KMS-11 (cell line): ENCODE data around the gene ESYT1.
A peak's percentile ranks its signal among the peaks of the same experiment; 100 is the strongest.

Experiments
- H2AFZ ChIP-seq: fragments of 200-600 bp; sonication (generic); 2 replicates; pipeline ENCODE4 v1.6.1; 2016; ENCODE audit warnings: antibody characterized with exemption, mixed run types, low read depth
- H3K27ac ChIP-seq: fragments of 200-600 bp; sonication (generic); 2 replicates; pipeline ENCODE4 v1.6.1; 2016; ENCODE audit warnings: mild to moderate bottlenecking, mixed run types
- H3K27me3 ChIP-seq: fragments of 200-600 bp; sonication (generic); 2 replicates; pipeline ENCODE4 v1.6.1; 2017; ENCODE audit warnings: mild to moderate bottlenecking, low read depth, mixed run types, moderate library complexity; ENCODE audit not compliant: insufficient read depth
- H3K36me3 ChIP-seq: fragments of 200-600 bp; sonication (generic); 2 replicates; pipeline ENCODE4 v1.6.1; 2017; ENCODE audit warnings: mild to moderate bottlenecking, mixed run types; ENCODE audit not compliant: insufficient read depth
- H3K4me1 ChIP-seq: fragments of 200-600 bp; sonication (generic); 2 replicates; pipeline ENCODE4 v1.6.1; 2016; ENCODE audit warnings: mild to moderate bottlenecking, low read depth, mixed run types; ENCODE audit not compliant: poor library complexity, severe bottlenecking
- H3K4me2 ChIP-seq: fragments of 200-600 bp; sonication (generic); 2 replicates; pipeline ENCODE4 v1.7.0; 2016; ENCODE audit warnings: mild to moderate bottlenecking, mixed run types
- H3K4me3 ChIP-seq: fragments of 200-600 bp; sonication (generic); IDR thresholded peaks from 2 replicates; pipeline ENCODE4 v1.6.1; 2017; ENCODE audit warnings: low read depth, low read length, mixed read lengths; ENCODE audit not compliant: insufficient read depth
- H3K79me2 ChIP-seq: fragments of 200-600 bp; sonication (generic); 2 replicates; pipeline ENCODE4 v1.6.1; 2016; ENCODE audit warnings: low read depth, mixed run types; ENCODE audit not compliant: insufficient read depth
- H3K9ac ChIP-seq: fragments of 200-600 bp; sonication (generic); 2 replicates; pipeline ENCODE4 v1.6.1; 2016; ENCODE audit warnings: mild to moderate bottlenecking, mixed run types
- H4K20me1 ChIP-seq: fragments of 200-600 bp; sonication (generic); 2 replicates; pipeline ENCODE4 v1.6.1; 2016; ENCODE audit warnings: mild to moderate bottlenecking, mixed run types; ENCODE audit not compliant: insufficient read depth
- TF ChIP-seq, protein P1 (sequence below): fragments of 200-600 bp; sonication (generic); conservative IDR thresholded peaks from 2 replicates; pipeline ENCODE4 v1.6.1; 2017; ENCODE audit warnings: low read depth, mild to moderate bottlenecking, antibody characterized with exemption, low read length, moderate library complexity, mixed read lengths

Gene ESYT1

DNA sequence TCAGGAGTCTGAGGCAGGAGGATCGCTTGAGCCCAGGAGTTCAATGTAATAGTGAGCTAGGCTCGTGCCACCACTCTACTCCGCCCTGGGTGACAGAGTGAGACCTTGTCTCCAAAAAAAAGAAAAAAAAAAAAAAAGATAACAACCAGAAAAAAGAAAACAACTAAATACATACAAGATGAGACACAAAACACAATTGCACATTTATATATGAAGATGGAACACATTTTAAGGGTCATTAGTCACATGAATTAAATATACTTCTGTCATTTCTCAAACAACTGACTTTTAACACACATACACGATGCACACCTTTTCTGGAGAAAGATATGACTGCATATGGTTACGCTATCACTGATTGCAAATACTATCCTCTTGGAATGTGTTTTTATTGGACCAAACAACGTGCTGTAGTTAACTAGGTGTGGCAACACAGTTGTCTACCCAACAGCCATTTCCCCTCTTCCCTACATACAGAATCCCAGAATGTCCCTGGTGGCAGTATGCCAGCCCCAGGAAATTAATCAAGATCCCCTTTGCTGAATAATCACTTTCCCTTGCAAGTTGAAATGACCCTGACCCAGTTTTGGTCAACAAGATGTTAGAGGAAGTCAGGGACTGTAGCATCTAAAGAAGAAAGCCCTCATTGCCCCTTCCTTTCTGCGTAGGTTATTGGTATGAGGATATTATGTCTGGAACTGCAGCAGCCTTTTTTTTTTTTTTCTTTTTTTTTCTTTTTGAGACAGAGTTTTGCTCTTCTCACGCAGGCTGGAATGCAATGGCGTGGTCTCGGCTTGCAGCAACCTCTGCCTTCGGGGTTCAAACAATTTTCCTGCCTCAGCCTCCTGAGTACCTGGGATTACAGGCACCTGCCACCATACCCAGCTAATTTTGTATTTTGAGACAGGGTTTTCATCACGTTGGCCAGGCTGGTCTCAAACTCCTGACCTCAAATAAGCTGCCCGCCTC lies 18.7 kb downstream of the ESYT1 start:
- Histone ChIP-seq H3K4me3 (no peak overlapping the region), H3K4me2 (no peak overlapping the region), H3K79me2 (no peaks in the 10 kb centered on the region), H4K20me1 (no peaks in the 10 kb centered on the region), H3K27ac (no peak overlapping the region), H2AFZ (no peak overlapping the region), H3K4me1 (peaks cover 17% of the 10 kb centered on the region), H3K9ac (no peak overlapping the region), H3K27me3 (no peaks in the 10 kb centered on the region), H3K36me3 (no peaks in the 10 kb centered on the region)
- TF ChIP-seq, protein P1, sequence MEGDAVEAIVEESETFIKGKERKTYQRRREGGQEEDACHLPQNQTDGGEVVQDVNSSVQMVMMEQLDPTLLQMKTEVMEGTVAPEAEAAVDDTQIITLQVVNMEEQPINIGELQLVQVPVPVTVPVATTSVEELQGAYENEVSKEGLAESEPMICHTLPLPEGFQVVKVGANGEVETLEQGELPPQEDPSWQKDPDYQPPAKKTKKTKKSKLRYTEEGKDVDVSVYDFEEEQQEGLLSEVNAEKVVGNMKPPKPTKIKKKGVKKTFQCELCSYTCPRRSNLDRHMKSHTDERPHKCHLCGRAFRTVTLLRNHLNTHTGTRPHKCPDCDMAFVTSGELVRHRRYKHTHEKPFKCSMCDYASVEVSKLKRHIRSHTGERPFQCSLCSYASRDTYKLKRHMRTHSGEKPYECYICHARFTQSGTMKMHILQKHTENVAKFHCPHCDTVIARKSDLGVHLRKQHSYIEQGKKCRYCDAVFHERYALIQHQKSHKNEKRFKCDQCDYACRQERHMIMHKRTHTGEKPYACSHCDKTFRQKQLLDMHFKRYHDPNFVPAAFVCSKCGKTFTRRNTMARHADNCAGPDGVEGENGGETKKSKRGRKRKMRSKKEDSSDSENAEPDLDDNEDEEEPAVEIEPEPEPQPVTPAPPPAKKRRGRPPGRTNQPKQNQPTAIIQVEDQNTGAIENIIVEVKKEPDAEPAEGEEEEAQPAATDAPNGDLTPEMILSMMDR, result no peak

DNA sequence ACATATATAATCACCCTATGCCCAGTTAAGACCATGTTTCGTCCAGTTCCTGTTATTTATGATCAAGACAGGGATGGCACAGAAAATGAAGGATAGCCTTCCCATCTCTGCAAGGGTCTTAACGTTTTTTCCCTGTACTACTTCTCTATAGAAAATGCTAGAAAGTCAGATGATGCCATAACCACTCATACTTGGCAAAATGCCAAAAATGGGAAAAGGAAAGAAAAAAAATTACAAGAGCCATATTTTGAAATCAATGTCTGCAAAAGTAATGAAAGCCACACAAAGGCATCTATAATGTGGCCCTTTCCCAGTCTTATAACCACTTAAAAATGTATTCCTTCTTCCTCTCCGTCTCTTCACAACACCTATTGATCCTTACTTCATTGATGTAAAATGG lies 22.5 kb downstream of the ESYT1 start:
- H3K4me1 ChIP-seq, result peaks cover 37% of the 10 kb centered on the region
- no peaks in the 10 kb centered on the region for H3K27me3 ChIP-seq
- no peaks in the 10 kb centered on the region for H4K20me1 ChIP-seq
- H3K79me2 ChIP-seq, result no peaks in the 10 kb centered on the region
- H3K4me3 ChIP-seq, result no peak overlapping the region
- H3K4me2 ChIP-seq, result peak overlapping the region; percentile 52
- peak overlapping the region; percentile 89; the same call in 1 of the 2 replicates for H3K27ac ChIP-seq
- TF ChIP-seq, protein P1, result no peak
- no peaks in the 10 kb centered on the region for H3K36me3 ChIP-seq
- no peak overlapping the region for H3K9ac ChIP-seq
- H2AFZ ChIP-seq, result no peak overlapping the region

DNA sequence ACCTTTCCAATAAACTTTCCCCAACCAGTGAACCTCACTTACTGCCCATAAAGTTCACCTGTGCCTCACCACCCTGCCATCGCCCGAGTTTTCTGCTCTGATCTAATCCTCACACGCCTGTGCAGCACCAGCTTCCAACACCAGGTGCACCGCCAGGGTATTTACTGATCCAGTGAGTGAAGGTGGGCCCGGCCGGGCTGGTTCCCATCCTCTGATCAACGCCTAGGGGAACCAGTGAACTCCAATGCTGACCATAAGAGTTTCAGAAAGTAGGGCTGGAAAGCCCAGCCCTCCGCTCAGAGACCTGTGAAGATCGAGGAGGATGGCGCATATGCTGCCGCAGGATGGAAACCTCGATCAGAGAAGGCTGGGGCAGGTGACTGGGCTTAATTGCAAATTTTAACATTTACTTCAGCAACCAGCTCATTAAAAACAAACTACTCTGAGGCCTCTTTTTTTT lies 23.6 kb downstream of the ESYT1 start:
- H3K27ac ChIP-seq, result peak overlapping the region; percentile 89
- H3K4me2 ChIP-seq, result peak overlapping the region; percentile 52
- H3K4me3 ChIP-seq, result peak overlapping the region; percentile 73
- no peaks in the 10 kb centered on the region for H3K79me2 ChIP-seq
- H2AFZ ChIP-seq, result peak overlapping the region; percentile 53
- H3K4me1 ChIP-seq, result peaks cover 39% of the 10 kb centered on the region
- H4K20me1 ChIP-seq, result no peaks in the 10 kb centered on the region
- TF ChIP-seq, protein P1, result peak; percentile 98
- H3K27me3 ChIP-seq, result no peaks in the 10 kb centered on the region
- H3K9ac ChIP-seq, result peak overlapping the region; percentile 90
- H3K36me3 ChIP-seq, result no peaks in the 10 kb centered on the region

DNA sequence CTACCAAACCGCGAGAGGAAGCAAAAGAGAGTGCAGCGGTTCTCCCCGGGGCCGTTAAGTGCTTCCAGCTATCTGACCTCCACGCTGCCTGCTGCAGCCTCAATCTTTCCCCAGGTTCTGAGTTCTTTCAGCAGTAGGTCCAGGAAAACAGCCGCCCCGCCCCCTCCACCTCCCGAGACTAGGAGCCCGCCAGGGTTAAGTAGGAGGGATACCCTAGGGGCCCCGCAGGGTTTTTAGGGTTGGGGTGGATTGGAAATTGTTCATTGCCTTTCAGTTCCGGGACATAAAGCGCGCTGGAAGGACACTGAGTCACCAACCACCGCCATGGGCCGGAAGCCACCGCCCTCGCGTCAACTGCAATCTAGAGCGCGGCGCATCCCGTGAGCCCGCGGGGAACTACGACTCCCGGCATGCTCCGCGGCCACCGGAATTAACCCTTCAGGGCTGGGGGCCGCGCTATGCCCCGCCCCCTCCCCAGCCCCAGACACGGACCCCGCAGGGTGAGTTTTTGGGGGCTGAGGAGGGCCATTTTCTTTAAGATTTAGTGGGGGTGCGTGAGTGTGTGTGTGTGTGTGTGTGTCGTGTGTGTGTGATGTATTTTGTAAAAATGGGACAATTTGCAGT lies 24.2 kb downstream of the ESYT1 start, which contains the start of gene MYL6B:
Gene MYL6B, plus strand, starts transcription at position 456 of the 624 bp plus-strand sequence. CDS start 1,332 bp downstream, outside the sequence.
- Histone ChIP-seq H4K20me1 (no peaks in the 10 kb centered on the region), H3K4me2 (peak within 1 kb of the TSS; percentile 52), H3K9ac (peak within 1 kb of the TSS; percentile 90), H3K36me3 (no peaks in the 10 kb centered on the region), H3K4me3 (peak within 1 kb of the TSS; percentile 73), H3K27ac (peak within 1 kb of the TSS; percentile 89), H2AFZ (peak within 1 kb of the TSS; percentile 53), H3K79me2 (no peaks in the 10 kb centered on the region), H3K27me3 (no peaks in the 10 kb centered on the region), H3K4me1 (peaks cover 44% of the 10 kb centered on the region)
- TF ChIP-seq, protein P1, result no peak
